IPS-20b (cell line): ENCODE measurements around the gene UBAP1.
A peak's percentile ranks its signal among the peaks of the same experiment; 100 is the strongest.
"Not testable (repeated sequence)": the region's sequence is repeated elsewhere in the genome, so short reads cannot be mapped to it uniquely, and the experiment has no call there.

Experiments used
- H3K27ac ChIP-seq: one replicate; pipeline ENCODE4 v1.5.1; 2013; ENCODE audit warnings: low read length
- H3K27me3 ChIP-seq: 2 replicates; pipeline ENCODE4 v1.6.1; 2013; ENCODE audit warnings: mild to moderate bottlenecking, low read length, inconsistent platforms; ENCODE audit not compliant: insufficient read depth
- H3K36me3 ChIP-seq: 2 replicates; pipeline ENCODE4 v1.6.1; 2013; ENCODE audit warnings: low read depth, mild to moderate bottlenecking, inconsistent platforms, low read length, moderate library complexity; ENCODE audit not compliant: insufficient read depth
- H3K4me1 ChIP-seq: 2 replicates; pipeline ENCODE4 v1.6.1; 2013; ENCODE audit warnings: mild to moderate bottlenecking, control low read depth, inconsistent platforms, low read length, moderate library complexity; ENCODE audit not compliant: insufficient read depth
- H3K4me3 ChIP-seq: 2 replicates; pipeline ENCODE4 v1.5.1; 2013; ENCODE audit warnings: mild to moderate bottlenecking, low read length, inconsistent platforms
- H3K9ac ChIP-seq: 2 replicates; pipeline ENCODE4 v1.6.1; 2013; ENCODE audit warnings: low read depth, mild to moderate bottlenecking, inconsistent platforms, low read length, moderate library complexity
- H3K9me3 ChIP-seq: 2 replicates; pipeline ENCODE4 v1.6.1; 2013; ENCODE audit warnings: mild to moderate bottlenecking, low read depth, low read length, inconsistent platforms; ENCODE audit not compliant: insufficient read depth

UBAP1 gene

GRCh38 chr9:34178436-34179212, at the start of gene UBAP1:
Gene UBAP1 (plus strand): TSS chr9:34179043. CDS start chr9:34220915, 41,872 bp downstream.
- Histone ChIP-seq H3K27me3 (no peaks in the 10 kb centered on the region), H3K9ac (peak within 1 kb of the TSS; percentile 95), H3K27ac (peak within 1 kb of the TSS; percentile 80), H3K4me3 (peak within 1 kb of the TSS; percentile 96), H3K9me3 (no peaks in the 10 kb centered on the region), H3K4me1 (no peaks in the 10 kb centered on the region), H3K36me3 (no peaks in the 10 kb centered on the region)

GRCh38 chr9:34131571-34131970, 47.3 kb upstream of the UBAP1 start:
- Histone ChIP-seq H3K27ac (no peak overlapping the region), H3K9me3 (no peaks in the 10 kb centered on the region), H3K4me3 (no peak overlapping the region), H3K4me1 (peaks cover 6% of the 10 kb centered on the region; the same call in 1 of the 2 replicates), H3K27me3 (no peaks in the 10 kb centered on the region), H3K9ac (no peak overlapping the region), H3K36me3 (no peaks in the 10 kb centered on the region)

- Histone ChIP-seq H3K4me1 (no peaks in the 10 kb centered on the region), H3K9me3 (no peaks in the 10 kb centered on the region), H3K27me3 (no peaks in the 10 kb centered on the region), H3K4me3 (no peak overlapping the region), H3K36me3 (no peaks in the 10 kb centered on the region), H3K9ac (no peak overlapping the region), H3K27ac (no peak overlapping the region)
Observed at GRCh38 chr9:34133436-34133949, 45.4 kb upstream of the UBAP1 start.

DNA sequence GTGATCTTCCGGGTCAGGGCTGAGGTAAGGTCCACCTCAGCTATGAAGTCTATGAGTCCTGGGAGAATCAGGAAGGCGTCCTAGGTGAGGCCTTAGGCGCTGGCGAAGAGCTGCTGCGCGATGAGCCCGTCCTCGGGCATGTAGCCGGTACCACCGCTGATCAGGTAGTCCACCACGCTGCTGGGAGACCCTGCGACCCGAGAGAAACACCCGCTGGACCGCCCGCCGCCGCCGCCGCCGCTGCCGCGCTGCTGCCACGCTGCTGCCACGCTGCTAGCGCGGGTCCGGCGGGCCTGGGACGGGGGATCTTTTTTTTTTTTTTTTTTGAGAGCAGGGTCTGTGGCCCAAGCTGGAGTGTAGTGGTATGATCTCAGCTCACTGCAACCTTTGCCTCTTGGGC, 44.3 kb upstream of the UBAP1 start:
- Histone ChIP-seq H3K4me1 (no peaks in the 10 kb centered on the region), H3K9ac (no peak overlapping the region), H3K27me3 (no peaks in the 10 kb centered on the region), H3K27ac (no peak overlapping the region), H3K4me3 (no peak overlapping the region), H3K36me3 (no peaks in the 10 kb centered on the region), H3K9me3 (no peaks in the 10 kb centered on the region)

- not testable (repeated sequence) for H3K4me3 ChIP-seq, H3K9ac ChIP-seq, H3K4me1 ChIP-seq, H3K36me3 ChIP-seq, H3K9me3 ChIP-seq, H3K27ac ChIP-seq, H3K27me3 ChIP-seq
Observed at GRCh38 chr9:34138644-34139043, 40.2 kb upstream of the UBAP1 start.

DNA sequence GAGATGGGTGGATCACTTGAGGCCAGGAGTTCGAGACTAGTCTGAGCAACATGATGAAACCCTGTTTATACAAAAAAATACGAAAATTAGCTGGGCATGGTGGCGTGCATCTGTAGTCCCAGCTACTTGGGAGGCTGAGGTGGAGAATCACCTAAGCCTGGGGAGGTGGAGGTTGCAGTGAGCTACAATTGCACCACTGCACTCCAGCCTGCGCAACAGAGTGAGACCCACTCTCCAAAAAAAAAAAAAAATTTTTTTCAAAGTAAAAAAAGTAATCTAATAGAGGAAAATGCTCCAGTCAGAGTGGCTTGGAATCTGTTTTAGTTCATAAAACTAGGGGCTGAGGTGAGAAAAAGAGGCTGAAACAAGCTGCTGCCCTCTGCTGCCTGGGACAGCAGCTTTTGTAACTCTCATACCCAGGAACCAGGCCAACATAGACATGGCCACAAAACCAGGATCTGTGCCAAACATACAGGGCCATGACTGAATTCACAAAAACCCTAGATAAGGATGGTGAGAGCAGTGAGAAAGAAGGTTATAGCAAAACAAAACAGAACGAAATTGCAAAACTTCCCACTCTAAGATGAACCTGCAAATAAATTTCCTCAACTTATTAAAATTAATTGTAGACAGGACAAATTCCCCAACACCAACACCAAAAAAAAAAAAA, 39.2 kb upstream of the UBAP1 start:
- Histone ChIP-seq H3K36me3 (no peaks in the 10 kb centered on the region), H3K9me3 (no peaks in the 10 kb centered on the region), H3K9ac (no peak overlapping the region)

DNA sequence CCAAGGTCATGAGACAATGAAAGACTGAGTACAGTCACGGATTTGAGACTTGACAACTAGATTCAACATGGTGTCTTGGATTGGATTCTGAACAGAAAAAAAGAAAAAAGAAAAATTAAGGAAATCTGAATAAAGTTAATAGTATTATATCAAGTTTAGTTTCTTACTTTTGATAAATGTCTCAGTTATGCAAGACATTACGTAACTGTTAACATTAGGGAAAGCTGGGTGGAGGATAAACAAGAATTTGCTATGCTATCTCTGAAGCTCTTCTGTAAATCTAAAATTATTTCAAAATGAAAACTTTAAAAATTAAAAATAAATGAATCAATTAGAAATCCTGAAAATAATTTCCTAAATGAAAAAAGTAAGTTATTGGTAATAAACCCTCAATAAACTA, 38.0 kb upstream of the UBAP1 start:
- no peaks in the 10 kb centered on the region for H3K36me3 ChIP-seq
- no peak overlapping the region for H3K9ac ChIP-seq
- no peak overlapping the region for H3K27ac ChIP-seq
- H3K4me3 ChIP-seq = no peak overlapping the region
- H3K27me3 ChIP-seq = no peaks in the 10 kb centered on the region
- no peaks in the 10 kb centered on the region for H3K4me1 ChIP-seq
- H3K9me3 ChIP-seq = no peaks in the 10 kb centered on the region

More for the DNA sequence above, 39.2 kb upstream of the UBAP1 start:
- no peaks in the 10 kb centered on the region for H3K4me1 ChIP-seq
- no peak overlapping the region for H3K4me3 ChIP-seq
- no peak overlapping the region for H3K27ac ChIP-seq
- H3K27me3 ChIP-seq = no peaks in the 10 kb centered on the region

DNA sequence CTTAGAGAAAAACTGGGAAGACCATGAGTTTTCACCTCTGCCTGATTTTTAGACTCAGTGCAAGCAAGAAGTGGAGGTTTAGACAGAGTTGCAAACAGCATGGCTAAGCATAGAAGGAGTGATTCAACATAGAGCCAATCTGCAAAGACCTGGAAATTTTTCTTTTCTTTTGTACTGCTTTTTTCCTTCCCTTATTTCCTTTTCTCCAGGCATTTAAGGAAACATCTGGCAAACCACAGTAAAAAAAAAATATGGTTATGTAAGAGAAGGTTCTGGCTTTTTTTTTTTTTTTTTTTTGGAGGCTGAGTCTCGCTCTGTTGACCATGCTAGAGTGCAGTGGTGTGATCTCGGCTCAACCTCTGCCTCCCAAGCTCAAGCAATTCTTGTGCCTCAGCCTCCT, 35.7 kb upstream of the UBAP1 start:
- Histone ChIP-seq H3K36me3 (no peaks in the 10 kb centered on the region), H3K9ac (no peak overlapping the region), H3K27me3 (no peaks in the 10 kb centered on the region), H3K4me3 (no peak overlapping the region), H3K9me3 (no peaks in the 10 kb centered on the region), H3K27ac (no peak overlapping the region), H3K4me1 (no peaks in the 10 kb centered on the region)

- Histone ChIP-seq H3K4me3 (no peak overlapping the region), H3K9ac (no peak overlapping the region), H3K4me1 (no peaks in the 10 kb centered on the region), H3K27ac (no peak overlapping the region), H3K9me3 (no peaks in the 10 kb centered on the region), H3K27me3 (no peaks in the 10 kb centered on the region), H3K36me3 (no peaks in the 10 kb centered on the region)
Observed at GRCh38 chr9:34145165-34145564, 33.7 kb upstream of the UBAP1 start.

DNA sequence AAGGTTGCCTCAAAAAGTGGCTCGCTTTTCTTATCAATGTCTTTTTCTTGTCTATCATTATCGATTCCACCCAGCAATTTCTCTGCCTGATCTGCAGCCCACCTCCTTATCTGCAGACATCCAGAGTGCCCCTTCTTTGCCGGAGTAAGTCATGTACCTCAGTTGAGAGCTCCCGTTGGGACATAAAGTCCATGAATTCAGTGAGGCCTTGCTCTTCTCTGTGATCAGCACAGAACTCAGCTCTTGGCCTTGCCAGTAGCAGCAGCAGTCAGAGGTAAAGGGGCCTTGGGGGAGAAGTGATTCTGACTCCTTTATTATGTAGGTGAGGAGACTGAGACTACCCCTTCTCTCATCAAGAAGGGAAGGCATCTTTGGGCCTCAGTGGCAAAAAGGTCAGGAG, 27.4 kb upstream of the UBAP1 start:
- Histone ChIP-seq H3K9ac (no peak overlapping the region), H3K4me3 (no peak overlapping the region), H3K27me3 (no peaks in the 10 kb centered on the region), H3K4me1 (no peaks in the 10 kb centered on the region; the same call in 1 of the 2 replicates), H3K27ac (no peak overlapping the region), H3K9me3 (no peaks in the 10 kb centered on the region), H3K36me3 (no peaks in the 10 kb centered on the region)

DNA sequence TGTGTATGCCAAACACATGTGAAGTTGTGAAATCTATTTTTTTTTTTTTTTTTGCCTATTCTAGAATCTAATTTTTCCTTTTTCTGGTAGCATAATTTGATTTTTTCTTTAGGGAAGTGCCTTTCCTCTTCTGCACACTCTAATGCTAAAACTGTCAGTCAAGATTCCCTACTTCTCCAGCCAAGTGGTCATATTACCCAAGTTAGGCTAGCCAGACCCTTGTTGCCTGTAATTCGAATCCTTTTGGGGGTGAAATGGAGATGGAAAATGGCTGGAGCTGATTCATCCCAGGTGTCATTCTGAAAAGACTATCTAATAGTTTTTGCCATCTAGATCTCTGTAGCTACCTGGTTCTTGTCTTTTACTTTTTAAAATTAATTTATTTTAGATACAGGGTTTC, 24.8 kb upstream of the UBAP1 start:
- H3K4me1 ChIP-seq = no peaks in the 10 kb centered on the region; the same call in 1 of the 2 replicates
- no peak overlapping the region for H3K4me3 ChIP-seq
- H3K9me3 ChIP-seq = no peaks in the 10 kb centered on the region
- H3K27ac ChIP-seq = no peak overlapping the region
- no peaks in the 10 kb centered on the region for H3K27me3 ChIP-seq
- H3K9ac ChIP-seq = no peak overlapping the region
- H3K36me3 ChIP-seq = no peaks in the 10 kb centered on the region

DNA sequence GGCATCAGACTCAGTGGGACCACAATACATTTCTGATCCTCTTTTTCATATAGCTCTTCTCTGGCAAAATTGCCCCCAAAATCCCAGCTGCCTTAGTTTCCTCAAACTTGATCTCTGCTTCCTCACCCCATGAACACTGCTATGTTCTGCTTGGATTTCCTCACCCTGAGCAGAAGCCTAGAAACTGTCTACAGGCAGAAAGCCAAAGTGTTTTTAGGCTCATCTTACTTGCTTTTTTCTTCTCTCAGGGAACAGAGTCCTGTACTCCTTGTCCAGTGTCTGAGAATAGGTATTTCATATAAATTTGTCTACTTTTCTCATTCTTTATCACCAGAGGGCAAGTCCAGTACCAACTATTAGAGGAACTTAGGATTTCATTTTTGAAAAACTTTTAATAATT, 21.5 kb upstream of the UBAP1 start:
- Histone ChIP-seq H3K4me3 (no peak overlapping the region), H3K27me3 (no peaks in the 10 kb centered on the region), H3K4me1 (no peaks in the 10 kb centered on the region; the same call in 1 of the 2 replicates), H3K27ac (no peak overlapping the region), H3K9me3 (no peaks in the 10 kb centered on the region), H3K9ac (no peak overlapping the region), H3K36me3 (no peaks in the 10 kb centered on the region)
